CD4-positive, alpha-beta T cell treated with Interleukin-6 at 100 ng/mL for 8 hours (primary cell): ENCODE measurements around the gene KRT5.
"Not testable (repeated sequence)": the region's sequence is repeated elsewhere in the genome, so short reads cannot be mapped to it uniquely, and the experiment has no call there.

Source experiments
- DNase-seq: peaks from one replicate; pipeline ENCODE4 v3.0.0-alpha.2; 2020; ENCODE audit warnings: mixed read lengths, low spot score

Gene KRT5

GRCh38 chr12:52521175-52521567 is 977 bp upstream of the KRT5 start:
- DNase-seq: no peak

- DNase-seq: no peak
Measured at GRCh38 chr12:52519387-52519703, 849 bp downstream of the KRT5 start.

GRCh38 chr12:52518574-52519386 is 1.4 kb downstream of the KRT5 start:
- DNase-seq: no peak

GRCh38 chr12:52517888-52518287 is 2.3 kb downstream of the KRT5 start:
- DNase-seq: no peak

GRCh38 chr12:52517005-52517835 is 3.0 kb downstream of the KRT5 start:
- DNase-seq: no peak

GRCh38 chr12:52515927-52516831 is 4.0 kb downstream of the KRT5 start:
- DNase-seq: no peak

- no peak for DNase-seq
Measured at GRCh38 chr12:52515319-52515646, 4.9 kb downstream of the KRT5 start.

- DNase-seq: no peak
Measured at GRCh38 chr12:52514471-52515318, 5.5 kb downstream of the KRT5 start.

GRCh38 chr12:52513736-52514135 is 6.5 kb downstream of the KRT5 start:
- no peak for DNase-seq

- DNase-seq: no peak
Measured at GRCh38 chr12:52508211-52508610, 12.0 kb downstream of the KRT5 start.

GRCh38 chr12:52506858-52507715 is 13.1 kb downstream of the KRT5 start:
- DNase-seq: no peak

GRCh38 chr12:52502877-52503276 is 17.3 kb downstream of the KRT5 start:
- no peak for DNase-seq

GRCh38 chr12:52501490-52501889 is 18.7 kb downstream of the KRT5 start:
- DNase-seq: no peak

GRCh38 chr12:52500574-52500973 is 19.6 kb downstream of the KRT5 start:
- DNase-seq: not testable (repeated sequence)

GRCh38 chr12:52499806-52500560 is 20.2 kb downstream of the KRT5 start:
- no peak for DNase-seq

- no peak for DNase-seq
Measured at GRCh38 chr12:52498946-52499345, 21.2 kb downstream of the KRT5 start.

GRCh38 chr12:52497975-52498374 is 22.2 kb downstream of the KRT5 start:
- no peak for DNase-seq

- DNase-seq: no peak
Measured at GRCh38 chr12:52496590-52497071, 23.6 kb downstream of the KRT5 start.

GRCh38 chr12:52496054-52496453 is 24.1 kb downstream of the KRT5 start:
- DNase-seq: no peak

GRCh38 chr12:52495389-52495788 is 24.8 kb downstream of the KRT5 start:
- DNase-seq: no peak
